Measurements from ENCODE around the gene CCL13.

Gene CCL13

GRCh38 chr17:34347063-34347462 lies 9.2 kb upstream of the CCL13 start:
- in situ Hi-C loops (cut with MboI; ENCODE audit: low sequenced_read_pairs) = no loop called here

DNA sequence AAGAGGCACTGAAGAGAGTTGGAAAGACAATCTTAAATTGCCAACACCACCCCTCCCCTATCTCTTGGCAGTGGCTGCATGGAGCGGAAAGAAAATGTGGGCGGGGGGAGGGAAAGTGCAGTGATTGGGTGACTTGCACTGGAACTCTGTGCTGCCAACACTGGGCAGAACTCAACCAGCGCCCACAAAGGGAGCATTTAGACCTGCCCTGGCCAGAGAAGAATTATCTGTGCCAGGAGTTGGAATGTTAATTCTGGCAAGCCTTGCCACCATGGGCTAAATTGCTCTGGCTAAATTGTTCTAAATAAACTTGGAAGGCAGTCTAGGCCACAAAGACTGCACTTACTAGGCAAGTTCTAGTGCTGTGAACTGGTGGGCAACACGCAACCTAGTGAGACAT lies 6.5 kb upstream of the CCL13 start:
- Histone ChIP-seq H3K27me3 (ENCODE audit: low read depth) (no peaks in the 10 kb centered on the region), H3K9me3 (no peaks in the 10 kb centered on the region), H3K4me3 (no peak overlapping the region), H3K4me1 (no peaks in the 10 kb centered on the region), H3K36me3 (replicated peaks) (no peaks in the 10 kb centered on the region)
- no peak for DNase-seq (ENCODE audit: low spot score in 2 of 2)
- in situ Hi-C loops (cut with MboI; ENCODE audit: low sequenced_read_pairs) = loop anchor here (25.0 kb wide), 1 partner anchor 562 kb away; no protein-coding TSS in a partner anchor

More at GRCh38 chr17:34347063-34347462, 9.2 kb upstream of the CCL13 start:
- DNase-seq (ENCODE audit: low spot score in 2 of 2) = no peak
- Histone ChIP-seq H3K9me3 (no peaks in the 10 kb centered on the region), H3K4me3 (no peak overlapping the region), H3K27me3 (ENCODE audit: low read depth) (no peaks in the 10 kb centered on the region), H3K36me3 (replicated peaks) (no peaks in the 10 kb centered on the region), H3K4me1 (no peaks in the 10 kb centered on the region)

- no peak overlapping the region for H3K4me3 ChIP-seq
- no peaks in the 10 kb centered on the region for H3K27me3 ChIP-seq (ENCODE audit: low read depth)
- in situ Hi-C loops (cut with MboI; ENCODE audit: low sequenced_read_pairs) = loop anchor here (25.0 kb wide), 1 partner anchor 564 kb away; no protein-coding TSS in a partner anchor
Observed at GRCh38 chr17:34351096-34351495, 5.2 kb upstream of the CCL13 start.

DNA sequence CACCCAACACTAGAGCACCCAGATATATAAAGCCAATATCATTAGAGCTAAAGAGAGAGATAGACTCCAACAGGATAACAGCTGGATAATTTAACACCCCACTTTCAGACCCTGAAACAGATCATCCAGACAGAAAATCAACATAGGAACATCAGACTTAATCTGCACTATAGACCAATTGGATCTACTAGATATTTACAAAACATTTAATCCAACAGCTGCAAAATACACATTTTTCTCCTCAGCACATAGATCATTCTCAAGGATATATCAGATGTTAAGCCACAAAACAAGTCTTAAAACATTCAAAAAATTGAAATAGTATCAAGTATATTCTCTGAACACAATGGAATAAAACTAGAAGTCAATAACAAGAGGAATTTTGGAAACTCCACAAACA lies 4.1 kb upstream of the CCL13 start:
- in situ Hi-C loops (cut with MboI; ENCODE audit: low sequenced_read_pairs) = loop anchor here (25.0 kb wide), 1 partner anchor 565 kb away; no protein-coding TSS in a partner anchor
- no peaks in the 10 kb centered on the region for H3K27me3 ChIP-seq (ENCODE audit: low read depth)
- H3K9me3 ChIP-seq = no peaks in the 10 kb centered on the region
- no peak for DNase-seq (ENCODE audit: low spot score in 2 of 2)
- H3K4me1 ChIP-seq = no peaks in the 10 kb centered on the region
- no peak overlapping the region for H3K4me3 ChIP-seq
- H3K36me3 ChIP-seq (replicated peaks) = no peaks in the 10 kb centered on the region

More at GRCh38 chr17:34351096-34351495, 5.2 kb upstream of the CCL13 start:
- DNase-seq (ENCODE audit: low spot score in 2 of 2) = no peak
- Histone ChIP-seq H3K36me3 (replicated peaks) (no peaks in the 10 kb centered on the region), H3K4me1 (no peaks in the 10 kb centered on the region), H3K9me3 (no peaks in the 10 kb centered on the region)

- H3K4me1 ChIP-seq = no peaks in the 10 kb centered on the region
- no peak for DNase-seq (ENCODE audit: low spot score in 2 of 2)
- H3K36me3 ChIP-seq (replicated peaks) = no peaks in the 10 kb centered on the region
- no peak overlapping the region for H3K4me3 ChIP-seq
- in situ Hi-C loops (cut with MboI; ENCODE audit: low sequenced_read_pairs) = loop anchor here (5.0 to 25.0 kb wide), 2 partner anchors 152 to 567 kb away; no protein-coding TSS in a partner anchor
- no peaks in the 10 kb centered on the region for H3K9me3 ChIP-seq
- no peaks in the 10 kb centered on the region for H3K27me3 ChIP-seq (ENCODE audit: low read depth)
Observed at GRCh38 chr17:34354637-34355036, 1.6 kb upstream of the CCL13 start.

- H3K27me3 ChIP-seq (ENCODE audit: low read depth) = no peaks in the 10 kb centered on the region
- DNase-seq (ENCODE audit: low spot score in 2 of 2) = no peak
- in situ Hi-C loops (cut with MboI; ENCODE audit: low sequenced_read_pairs) = loop anchor here (5.0 to 25.0 kb wide), 2 partner anchors 155 to 570 kb away; no protein-coding TSS in a partner anchor
Observed at GRCh38 chr17:34357398-34357797, 1.1 kb downstream of the CCL13 start.

GRCh38 chr17:34358631-34359030 lies 2.4 kb downstream of the CCL13 start:
- H3K4me3 ChIP-seq = no peak overlapping the region
- H3K36me3 ChIP-seq (replicated peaks) = no peaks in the 10 kb centered on the region
- no peaks in the 10 kb centered on the region for H3K4me1 ChIP-seq
- no peaks in the 10 kb centered on the region for H3K9me3 ChIP-seq
- no peak for DNase-seq (ENCODE audit: low spot score in 2 of 2)
- in situ Hi-C loops (cut with MboI; ENCODE audit: low sequenced_read_pairs) = loop anchor here (5.0 to 25.0 kb wide), 2 partner anchors 156 to 571 kb away; no protein-coding TSS in a partner anchor
- no peaks in the 10 kb centered on the region for H3K27me3 ChIP-seq (ENCODE audit: low read depth)

More at GRCh38 chr17:34357398-34357797, 1.1 kb downstream of the CCL13 start:
- no peak overlapping the region for H3K4me3 ChIP-seq
- H3K36me3 ChIP-seq (replicated peaks) = no peaks in the 10 kb centered on the region
- no peaks in the 10 kb centered on the region for H3K9me3 ChIP-seq
- H3K4me1 ChIP-seq = no peaks in the 10 kb centered on the region

- no peaks in the 10 kb centered on the region for H3K9me3 ChIP-seq
- DNase-seq (ENCODE audit: low spot score in 2 of 2) = no peak
- no peaks in the 10 kb centered on the region for H3K27me3 ChIP-seq (ENCODE audit: low read depth)
- H3K4me3 ChIP-seq = no peak overlapping the region
- H3K4me1 ChIP-seq = no peaks in the 10 kb centered on the region
- in situ Hi-C loops (cut with MboI; ENCODE audit: low sequenced_read_pairs) = loop anchor here (25.0 kb wide), 1 partner anchor 573 kb away; no protein-coding TSS in a partner anchor
- H3K36me3 ChIP-seq (replicated peaks) = no peaks in the 10 kb centered on the region
Observed at GRCh38 chr17:34360601-34361270, 4.5 kb downstream of the CCL13 start.

DNA sequence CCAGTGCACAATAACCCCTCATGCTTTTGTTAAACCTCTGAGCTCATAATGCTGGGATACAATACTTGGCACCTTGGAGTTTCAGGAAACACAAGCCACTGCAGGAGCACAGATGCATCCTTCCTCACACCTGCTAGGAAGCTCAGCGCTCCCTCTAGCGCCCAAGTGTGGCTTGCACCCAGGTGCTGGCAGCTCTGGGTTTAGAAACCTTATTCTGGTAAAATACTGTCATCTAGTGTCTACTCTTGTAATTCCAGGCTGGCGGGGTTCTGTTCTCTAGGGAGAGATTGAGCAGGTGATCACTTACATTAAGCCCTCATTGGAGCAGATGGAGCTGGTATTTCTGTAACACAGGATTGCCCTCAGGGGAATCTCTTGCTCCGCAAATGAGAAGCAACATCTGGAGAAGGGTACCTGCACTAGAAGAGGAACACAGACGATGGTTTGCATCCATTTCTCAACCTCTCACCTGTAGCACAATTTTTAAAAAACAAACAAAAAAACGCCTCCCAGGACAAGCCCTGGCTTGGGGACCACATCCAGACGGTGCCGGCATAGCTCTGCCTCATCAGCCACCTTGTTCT lies 5.3 kb downstream of the CCL13 start:
- in situ Hi-C loops (cut with MboI; ENCODE audit: low sequenced_read_pairs) = loop anchor here (25.0 kb wide), 1 partner anchor 574 kb away; no protein-coding TSS in a partner anchor
- Histone ChIP-seq H3K4me1 (no peaks in the 10 kb centered on the region), H3K36me3 (replicated peaks) (no peaks in the 10 kb centered on the region), H3K4me3 (no peak overlapping the region), H3K9me3 (no peaks in the 10 kb centered on the region), H3K27me3 (ENCODE audit: low read depth) (no peaks in the 10 kb centered on the region)
- peak; percentile 65 to 90 for DNase-seq (ENCODE audit: low spot score in 2 of 2)

DNA sequence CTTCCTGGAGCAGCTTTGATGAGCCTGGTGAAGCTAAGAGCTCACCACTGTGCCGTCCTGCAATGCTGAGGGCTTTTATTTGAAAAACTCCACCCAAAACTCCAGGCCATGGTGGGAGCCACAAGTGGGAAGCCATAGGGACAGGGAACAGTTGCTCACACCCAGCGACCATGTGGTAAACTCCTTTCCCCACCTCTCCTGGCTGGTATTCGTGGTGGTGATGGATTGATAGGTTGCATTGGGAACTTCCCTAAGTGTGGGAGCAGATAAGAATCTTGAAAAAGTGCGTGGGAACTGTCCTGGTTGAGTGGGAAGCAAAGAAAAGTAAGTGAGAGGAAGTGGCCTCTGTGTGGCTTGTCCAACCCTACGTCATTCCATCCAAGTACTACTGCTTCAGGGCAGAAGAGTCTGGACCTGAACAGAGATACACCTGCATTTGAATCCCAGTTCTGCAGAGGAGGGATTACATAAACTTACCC lies 6.9 kb downstream of the CCL13 start, which contains the start of gene CCL1:
TSS of gene CCL1 (minus strand) at position 51 of the 479 bp plus-strand sequence. CDS start 72 bp downstream, outside the sequence.
- in situ Hi-C loops (cut with MboI; ENCODE audit: low sequenced_read_pairs) = loop anchor here (25.0 kb wide), 1 partner anchor 576 kb away; no protein-coding TSS in a partner anchor
- DNase-seq (ENCODE audit: low spot score in 2 of 2) = no peak

DNA sequence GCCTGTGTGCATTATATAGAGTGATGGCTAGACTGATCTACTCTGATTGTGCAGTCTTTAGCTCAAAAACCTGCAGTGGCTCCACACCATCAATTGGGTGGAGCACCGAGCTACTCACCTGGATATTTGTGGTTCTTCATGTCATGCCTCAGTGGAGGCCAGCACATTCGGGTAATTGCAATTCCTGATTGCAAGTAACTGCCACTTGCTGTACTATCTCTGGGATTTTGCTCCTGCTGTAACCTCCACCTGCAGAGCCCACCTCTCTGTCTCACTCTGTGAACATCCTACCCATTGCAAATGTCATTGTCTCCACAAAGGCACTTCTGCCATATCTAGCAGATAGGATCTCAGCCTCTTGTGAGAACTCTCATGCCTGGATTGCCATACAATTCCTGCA lies 8.5 kb downstream of the CCL13 start:
- no peaks in the 10 kb centered on the region for H3K9me3 ChIP-seq
- no peak for DNase-seq (ENCODE audit: low spot score in 2 of 2)
- no peaks in the 10 kb centered on the region for H3K36me3 ChIP-seq (replicated peaks)
- no peaks in the 10 kb centered on the region for H3K4me1 ChIP-seq
- in situ Hi-C loops (cut with MboI; ENCODE audit: low sequenced_read_pairs) = loop anchor here (25.0 kb wide), 1 partner anchor 577 kb away; no protein-coding TSS in a partner anchor
- H3K27me3 ChIP-seq (ENCODE audit: low read depth) = no peaks in the 10 kb centered on the region
- H3K4me3 ChIP-seq = no peak overlapping the region

More for the DNA sequence above, 6.9 kb downstream of the CCL13 start, which contains the start of gene CCL1:
- no peaks in the 10 kb centered on the region for H3K27me3 ChIP-seq (ENCODE audit: low read depth)
- H3K4me1 ChIP-seq = no peaks in the 10 kb centered on the region
- H3K4me3 ChIP-seq = no peak within 1 kb of the TSS
- no peaks in the 10 kb centered on the region for H3K36me3 ChIP-seq (replicated peaks)
- H3K9me3 ChIP-seq = no peaks in the 10 kb centered on the region

GRCh38 chr17:34365340-34365739 lies 9.1 kb downstream of the CCL13 start:
- in situ Hi-C loops (cut with MboI; ENCODE audit: low sequenced_read_pairs) = loop anchor here (25.0 kb wide), 1 partner anchor 578 kb away; no protein-coding TSS in a partner anchor
- no peaks in the 10 kb centered on the region for H3K36me3 ChIP-seq (replicated peaks)
- H3K4me3 ChIP-seq = no peak overlapping the region
- H3K4me1 ChIP-seq = no peaks in the 10 kb centered on the region
- H3K27me3 ChIP-seq (ENCODE audit: low read depth) = no peaks in the 10 kb centered on the region
- DNase-seq (ENCODE audit: low spot score in 2 of 2) = no peak
- H3K9me3 ChIP-seq = no peaks in the 10 kb centered on the region

DNA sequence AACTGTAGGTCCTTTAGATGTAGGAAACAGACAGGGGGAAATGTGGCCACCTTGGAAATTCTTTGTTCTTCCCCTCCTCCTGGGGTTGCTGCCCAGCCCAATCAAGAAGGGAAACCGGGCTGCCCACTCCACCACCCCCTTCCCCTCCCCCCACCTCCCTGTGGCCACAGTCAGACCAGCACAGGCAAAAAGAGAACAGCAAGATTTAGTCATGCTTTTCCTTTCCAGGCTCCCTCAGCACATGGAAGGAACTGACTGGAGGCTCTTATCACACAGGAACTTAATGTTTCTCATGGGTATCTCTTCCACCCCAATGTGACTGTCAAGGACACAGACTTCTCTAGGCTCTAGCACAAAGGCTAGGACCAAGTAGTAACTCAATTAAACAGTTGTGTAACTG lies 9.7 kb downstream of the CCL13 start:
- in situ Hi-C loops (cut with MboI; ENCODE audit: low sequenced_read_pairs) = loop anchor here (25.0 kb wide), 1 partner anchor 579 kb away; no protein-coding TSS in a partner anchor
- no peaks in the 10 kb centered on the region for H3K9me3 ChIP-seq
- H3K4me3 ChIP-seq = no peak overlapping the region
- H3K36me3 ChIP-seq (replicated peaks) = no peaks in the 10 kb centered on the region
- H3K27me3 ChIP-seq (ENCODE audit: low read depth) = no peaks in the 10 kb centered on the region
- no peak for DNase-seq (ENCODE audit: low spot score in 2 of 2)
- no peaks in the 10 kb centered on the region for H3K4me1 ChIP-seq
